Suppressor macrophage (primary cell): ENCODE results near the gene ZC3H4.

ENCODE experiments used
- DNase-seq, 4 experiments: peaks; one replicate each; pipeline ENCODE4 v3.0.0-alpha.2; 2020 to 2022

The ZC3H4 gene

GRCh38 chr19:47045867-47046470 is 67.6 kb downstream of the ZC3H4 start:
- DNase-seq = no peak

GRCh38 chr19:47044946-47045866 is 68.4 kb downstream of the ZC3H4 start:
- DNase-seq = no peak

- DNase-seq = no peak
Observed at GRCh38 chr19:47040869-47041268, 72.7 kb downstream of the ZC3H4 start.

GRCh38 chr19:47039239-47039874 is 74.2 kb downstream of the ZC3H4 start:
- no peak for DNase-seq

- DNase-seq = no peak
Observed at GRCh38 chr19:47037766-47038165, 75.8 kb downstream of the ZC3H4 start.

GRCh38 chr19:47036097-47036651 is 77.4 kb downstream of the ZC3H4 start:
- peak in 3 of 4 experiments; percentile 25 to 46 (median 29) for DNase-seq

GRCh38 chr19:47035127-47036096 is 78.2 kb downstream of the ZC3H4 start:
- peak; percentile 87 to 94 (median 90) for DNase-seq

GRCh38 chr19:47032171-47032811 is 81.3 kb downstream of the ZC3H4 start:
- DNase-seq = peak in 3 of 4 experiments; percentile 22 to 63 (median 58)

GRCh38 chr19:47028195-47028601 is 85.4 kb downstream of the ZC3H4 start:
- no peak for DNase-seq

- no peak for DNase-seq
Observed at GRCh38 chr19:47027586-47028088, 85.9 kb downstream of the ZC3H4 start.

- no peak for DNase-seq
Observed at GRCh38 chr19:47026889-47027288, 86.7 kb downstream of the ZC3H4 start.

- DNase-seq = no peak
Observed at GRCh38 chr19:47026156-47026555, 87.4 kb downstream of the ZC3H4 start.

GRCh38 chr19:47024502-47024901 is 89.1 kb downstream of the ZC3H4 start:
- no peak for DNase-seq

GRCh38 chr19:47023448-47023794 is 90.2 kb downstream of the ZC3H4 start:
- no peak for DNase-seq

- DNase-seq = peak in 1 of 4 experiments; percentile 2
Observed at GRCh38 chr19:47022541-47023447, 90.8 kb downstream of the ZC3H4 start.

- peak in 1 of 4 experiments; percentile 3 for DNase-seq
Observed at GRCh38 chr19:47022140-47022536, 91.4 kb downstream of the ZC3H4 start.

- peak; percentile 17 to 65 (median 34) for DNase-seq
Observed at GRCh38 chr19:47021536-47022139, 91.9 kb downstream of the ZC3H4 start.

GRCh38 chr19:47020992-47021496 is 92.5 kb downstream of the ZC3H4 start:
- peak in 2 of 4 experiments; percentile 21 to 32 for DNase-seq

GRCh38 chr19:47020132-47020805 is 93.3 kb downstream of the ZC3H4 start:
- no peak for DNase-seq
